ENCODE data around the gene PTK6. TPM values are rescaled to one million over a fixed set of nuclear protein-coding genes. Genes with fewer than 3 reads are reported as not detected.

Gene PTK6
- total RNA-seq, 2 experiments from 2014 or later, result 0.13 to 2.0 TPM

DNA sequence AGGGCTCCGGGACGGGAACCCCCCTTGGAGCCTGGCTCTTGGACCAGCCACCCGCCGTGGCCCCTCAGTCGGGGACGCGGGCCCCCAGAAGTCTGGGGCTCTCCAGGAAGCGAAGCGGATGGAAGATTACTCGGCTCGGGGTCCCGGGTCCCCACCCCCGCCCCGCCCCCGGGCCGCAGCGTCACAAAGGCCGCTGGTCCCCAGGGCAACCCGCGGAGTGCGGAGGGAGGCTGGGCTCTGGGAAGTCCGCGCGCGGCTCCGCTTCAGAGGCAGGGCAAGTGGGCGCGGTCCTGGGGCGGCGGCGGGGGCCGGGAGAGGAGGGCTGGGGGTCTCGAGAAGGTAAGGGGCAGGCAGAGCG lies 16.7 kb upstream of the PTK6 start, which contains the start of gene FNDC11:
FNDC11 (plus strand) TSS at position 227 of the 358 bp plus-strand sequence. CDS start 1,505 bp downstream, outside the sequence.
- no peak for TF ChIP-seq EZH2phosphoT487 (IDR thresholded peaks at IDR 0.05; ENCODE audit: borderline replicate concordance, low read depth, low read length)
- TF ChIP-seq, protein P1, sequence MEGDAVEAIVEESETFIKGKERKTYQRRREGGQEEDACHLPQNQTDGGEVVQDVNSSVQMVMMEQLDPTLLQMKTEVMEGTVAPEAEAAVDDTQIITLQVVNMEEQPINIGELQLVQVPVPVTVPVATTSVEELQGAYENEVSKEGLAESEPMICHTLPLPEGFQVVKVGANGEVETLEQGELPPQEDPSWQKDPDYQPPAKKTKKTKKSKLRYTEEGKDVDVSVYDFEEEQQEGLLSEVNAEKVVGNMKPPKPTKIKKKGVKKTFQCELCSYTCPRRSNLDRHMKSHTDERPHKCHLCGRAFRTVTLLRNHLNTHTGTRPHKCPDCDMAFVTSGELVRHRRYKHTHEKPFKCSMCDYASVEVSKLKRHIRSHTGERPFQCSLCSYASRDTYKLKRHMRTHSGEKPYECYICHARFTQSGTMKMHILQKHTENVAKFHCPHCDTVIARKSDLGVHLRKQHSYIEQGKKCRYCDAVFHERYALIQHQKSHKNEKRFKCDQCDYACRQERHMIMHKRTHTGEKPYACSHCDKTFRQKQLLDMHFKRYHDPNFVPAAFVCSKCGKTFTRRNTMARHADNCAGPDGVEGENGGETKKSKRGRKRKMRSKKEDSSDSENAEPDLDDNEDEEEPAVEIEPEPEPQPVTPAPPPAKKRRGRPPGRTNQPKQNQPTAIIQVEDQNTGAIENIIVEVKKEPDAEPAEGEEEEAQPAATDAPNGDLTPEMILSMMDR (conservative IDR thresholded peaks at IDR 0.05; ENCODE audit: low read length), result no peak
- Histone ChIP-seq H3K4me2 (ENCODE audit: low read length) (peak within 1 kb of the TSS; percentile 97), H2AFZ (ENCODE audit: low read length) (peak within 1 kb of the TSS; percentile 62; the same call in 1 of the 2 replicates), H3K9me3 (ENCODE audit: low read length) (no peaks in the 10 kb centered on the region), H3K36me3 (ENCODE audit: insufficient read depth, low read length) (no peaks in the 10 kb centered on the region), H3K79me2 (ENCODE audit: insufficient read depth, low read depth, low read length) (no peaks in the 10 kb centered on the region), H4K20me1 (ENCODE audit: insufficient read depth, low read length) (no peaks in the 10 kb centered on the region), H3K9me2 (ENCODE audit: insufficient read depth, low read length) (no peaks in the 10 kb centered on the region), H3K4me1 (ENCODE audit: insufficient read depth, low read length, poor library complexity, severe bottlenecking) (peaks cover 38% of the 10 kb centered on the region), H3K27ac (ENCODE audit: low read depth, low read length, poor library complexity, severe bottlenecking) (peak within 1 kb of the TSS; percentile 91), H3K4me3 (ENCODE audit: low read depth, low read length, poor library complexity, severe bottlenecking) (peak within 1 kb of the TSS; percentile 71)
- CTCF ChIA-PET (ENCODE audit: unreplicated experiment), result interaction anchor here (0.5 kb wide), 1 partner anchor 89 kb away, joined by 4 read pairs; no protein-coding TSS in a partner anchor
- no TSS peak for BruUV-seq (replicated peaks)
- intact Hi-C loops (cut with micrococcal nuclease; ENCODE audit: unreplicated experiment), result loop anchor here (5.0 kb wide), 1 partner anchor 73 kb away; the partner anchor contains the start of gene GMEB2
- DNase-seq (ENCODE audit: low spot score), result peak; percentile 44
- POLR2A ChIA-PET, result no interaction called here

DNA sequence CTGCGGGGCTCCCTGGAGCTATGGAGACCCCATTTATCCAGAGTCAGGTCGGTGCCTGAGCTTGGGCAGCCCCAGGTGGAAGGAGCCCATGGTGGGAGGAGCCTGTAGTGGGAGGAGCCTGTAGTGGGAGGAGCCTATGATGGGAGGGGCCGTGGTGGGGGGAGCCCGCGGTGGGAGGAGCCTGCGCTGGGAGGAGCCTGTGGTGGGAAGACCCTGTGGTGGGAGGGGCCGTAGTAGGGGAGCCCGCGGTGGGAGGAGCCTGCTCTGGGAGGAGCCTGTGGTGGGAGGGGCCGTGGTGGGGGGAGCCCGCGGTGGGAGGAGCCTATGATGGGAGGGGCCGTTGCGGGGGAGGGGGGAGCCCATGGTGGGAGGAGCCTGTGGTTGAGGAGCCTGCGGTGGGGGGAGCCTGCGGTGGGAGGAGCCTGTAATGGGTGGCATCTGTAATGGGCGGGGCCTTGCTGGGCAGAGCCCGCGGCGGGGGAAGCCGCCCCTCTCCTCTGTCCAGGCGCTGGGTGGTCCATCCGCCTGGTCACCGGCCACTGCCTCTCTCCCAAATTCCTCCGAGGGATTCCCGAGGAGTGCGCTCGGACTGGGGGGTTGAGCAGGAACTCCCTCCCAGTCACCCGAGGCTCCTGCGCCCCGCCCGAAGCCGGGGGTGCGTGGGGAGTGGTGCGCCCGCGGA lies 16.2 kb upstream of the PTK6 start:
- no peaks in the 10 kb centered on the region for H3K9me3 ChIP-seq (ENCODE audit: low read length)
- H3K4me1 ChIP-seq (ENCODE audit: insufficient read depth, low read length, poor library complexity, severe bottlenecking), result peaks cover 43% of the 10 kb centered on the region
- TF ChIP-seq, protein P1 (conservative IDR thresholded peaks at IDR 0.05; ENCODE audit: low read length), result no peak
- TF ChIP-seq EZH2phosphoT487 (IDR thresholded peaks at IDR 0.05; ENCODE audit: borderline replicate concordance, low read depth, low read length), result no peak
- POLR2A ChIA-PET, result interaction anchor here (0.9 to 1.0 kb wide), 2 partner anchors 12 to 33 kb away, joined by 3 to 6 read pairs; partner anchors contain the start of gene PPDPF
- no peaks in the 10 kb centered on the region for H3K9me2 ChIP-seq (ENCODE audit: insufficient read depth, low read length)
- peak overlapping the region; percentile 91 for H3K27ac ChIP-seq (ENCODE audit: low read depth, low read length, poor library complexity, severe bottlenecking)
- H3K79me2 ChIP-seq (ENCODE audit: insufficient read depth, low read depth, low read length), result no peaks in the 10 kb centered on the region
- peak overlapping the region; percentile 62; the same call in 1 of the 2 replicates for H2AFZ ChIP-seq (ENCODE audit: low read length)
- intact Hi-C loops (cut with micrococcal nuclease; ENCODE audit: unreplicated experiment), result loop anchor here (5.0 kb wide), 1 partner anchor 74 kb away; the partner anchor contains the start of gene GMEB2
- no peaks in the 10 kb centered on the region for H3K36me3 ChIP-seq (ENCODE audit: insufficient read depth, low read length)
- peak; percentile 93 for DNase-seq (ENCODE audit: low spot score)
- no TSS peak for BruUV-seq (replicated peaks)
- H3K4me3 ChIP-seq (ENCODE audit: low read depth, low read length, poor library complexity, severe bottlenecking), result peak overlapping the region; percentile 71
- H4K20me1 ChIP-seq (ENCODE audit: insufficient read depth, low read length), result no peaks in the 10 kb centered on the region
- peak overlapping the region; percentile 97 for H3K4me2 ChIP-seq (ENCODE audit: low read length)
- CTCF ChIA-PET (ENCODE audit: unreplicated experiment), result interaction anchor here (0.7 kb wide), 1 partner anchor 12 kb away, joined by 3 read pairs; no protein-coding TSS in a partner anchor
